ENCODE results near the gene DTX2. TPM values are rescaled to one million over a fixed set of nuclear protein-coding genes. Genes with fewer than 3 reads are reported as not detected.
"Not testable (repeated sequence)": the region's sequence is repeated elsewhere in the genome, so short reads cannot be mapped to it uniquely, and the experiment has no call there.

The DTX2 gene
- total RNA-seq, result 10 to 100 TPM; 18.1 to 36.7 (median 19.6) TPM

- TF ChIP-seq CTCF (IDR thresholded peaks at IDR 0.05; ENCODE audit: low read depth), result not testable (repeated sequence)
These were observed at the start of gene DTX2 for GRCh38 chr7:76461464-76462101. DTX2 (plus strand) TSS chr7:76461709; CDS start chr7:76480510, 18,801 bp downstream.

GRCh38 chr7:76412249-76412648 is 49.3 kb upstream of the DTX2 start:
- TF ChIP-seq CTCF (IDR thresholded peaks at IDR 0.05; ENCODE audit: low read depth), result no peak

- no peak for TF ChIP-seq CTCF (IDR thresholded peaks at IDR 0.05; ENCODE audit: low read depth)
These were observed 37.7 kb upstream of the DTX2 start for GRCh38 chr7:76423666-76424412.

- TF ChIP-seq CTCF (IDR thresholded peaks at IDR 0.05; ENCODE audit: low read depth), result no peak
These were observed 36.9 kb upstream of the DTX2 start, which contains the start of gene ZP3 for GRCh38 chr7:76424413-76425111. ZP3 (plus strand) TSS chr7:76424950; CDS start chr7:76424965, 15 bp downstream.

- TF ChIP-seq CTCF (IDR thresholded peaks at IDR 0.05; ENCODE audit: low read depth), result no peak
These were observed 36.4 kb upstream of the DTX2 start for GRCh38 chr7:76425156-76425555.

GRCh38 chr7:76426246-76426645 is 35.3 kb upstream of the DTX2 start:
- TF ChIP-seq CTCF (IDR thresholded peaks at IDR 0.05; ENCODE audit: low read depth), result no peak

GRCh38 chr7:76427635-76428034 is 33.9 kb upstream of the DTX2 start:
- no peak for TF ChIP-seq CTCF (IDR thresholded peaks at IDR 0.05; ENCODE audit: low read depth)
